ENCODE data around the gene QPRT.

- TF ChIP-seq POLR2A (IDR thresholded peaks at IDR 0.05) (no peak), POLR2AphosphoS5 (IDR thresholded peaks at IDR 0.05; ENCODE audit: insufficient read depth in 1 of 2, low read depth in 1 of 2) (no peak)
- TF ChIP-seq, protein P1, sequence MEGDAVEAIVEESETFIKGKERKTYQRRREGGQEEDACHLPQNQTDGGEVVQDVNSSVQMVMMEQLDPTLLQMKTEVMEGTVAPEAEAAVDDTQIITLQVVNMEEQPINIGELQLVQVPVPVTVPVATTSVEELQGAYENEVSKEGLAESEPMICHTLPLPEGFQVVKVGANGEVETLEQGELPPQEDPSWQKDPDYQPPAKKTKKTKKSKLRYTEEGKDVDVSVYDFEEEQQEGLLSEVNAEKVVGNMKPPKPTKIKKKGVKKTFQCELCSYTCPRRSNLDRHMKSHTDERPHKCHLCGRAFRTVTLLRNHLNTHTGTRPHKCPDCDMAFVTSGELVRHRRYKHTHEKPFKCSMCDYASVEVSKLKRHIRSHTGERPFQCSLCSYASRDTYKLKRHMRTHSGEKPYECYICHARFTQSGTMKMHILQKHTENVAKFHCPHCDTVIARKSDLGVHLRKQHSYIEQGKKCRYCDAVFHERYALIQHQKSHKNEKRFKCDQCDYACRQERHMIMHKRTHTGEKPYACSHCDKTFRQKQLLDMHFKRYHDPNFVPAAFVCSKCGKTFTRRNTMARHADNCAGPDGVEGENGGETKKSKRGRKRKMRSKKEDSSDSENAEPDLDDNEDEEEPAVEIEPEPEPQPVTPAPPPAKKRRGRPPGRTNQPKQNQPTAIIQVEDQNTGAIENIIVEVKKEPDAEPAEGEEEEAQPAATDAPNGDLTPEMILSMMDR (IDR thresholded peaks at IDR 0.05) = no peak
Observed at GRCh38 chr16:29699324-29700219, 20.6 kb downstream of the QPRT start.
